HG02623 (cell line): ENCODE measurements around the gene SLC25A29.
"Not testable (repeated sequence)": the region's sequence is repeated elsewhere in the genome, so short reads cannot be mapped to it uniquely, and the experiment has no call there.

Experiments
- ATAC-seq: cut with Tn5 transposase; IDR thresholded peaks from one replicate; pipeline ENCODE4 v1.9.1; 2021; ENCODE audit warnings: moderate library complexity; ENCODE audit not compliant: unreplicated experiment

Gene SLC25A29, protein sequence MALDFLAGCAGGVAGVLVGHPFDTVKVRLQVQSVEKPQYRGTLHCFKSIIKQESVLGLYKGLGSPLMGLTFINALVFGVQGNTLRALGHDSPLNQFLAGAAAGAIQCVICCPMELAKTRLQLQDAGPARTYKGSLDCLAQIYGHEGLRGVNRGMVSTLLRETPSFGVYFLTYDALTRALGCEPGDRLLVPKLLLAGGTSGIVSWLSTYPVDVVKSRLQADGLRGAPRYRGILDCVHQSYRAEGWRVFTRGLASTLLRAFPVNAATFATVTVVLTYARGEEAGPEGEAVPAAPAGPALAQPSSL

DNA sequence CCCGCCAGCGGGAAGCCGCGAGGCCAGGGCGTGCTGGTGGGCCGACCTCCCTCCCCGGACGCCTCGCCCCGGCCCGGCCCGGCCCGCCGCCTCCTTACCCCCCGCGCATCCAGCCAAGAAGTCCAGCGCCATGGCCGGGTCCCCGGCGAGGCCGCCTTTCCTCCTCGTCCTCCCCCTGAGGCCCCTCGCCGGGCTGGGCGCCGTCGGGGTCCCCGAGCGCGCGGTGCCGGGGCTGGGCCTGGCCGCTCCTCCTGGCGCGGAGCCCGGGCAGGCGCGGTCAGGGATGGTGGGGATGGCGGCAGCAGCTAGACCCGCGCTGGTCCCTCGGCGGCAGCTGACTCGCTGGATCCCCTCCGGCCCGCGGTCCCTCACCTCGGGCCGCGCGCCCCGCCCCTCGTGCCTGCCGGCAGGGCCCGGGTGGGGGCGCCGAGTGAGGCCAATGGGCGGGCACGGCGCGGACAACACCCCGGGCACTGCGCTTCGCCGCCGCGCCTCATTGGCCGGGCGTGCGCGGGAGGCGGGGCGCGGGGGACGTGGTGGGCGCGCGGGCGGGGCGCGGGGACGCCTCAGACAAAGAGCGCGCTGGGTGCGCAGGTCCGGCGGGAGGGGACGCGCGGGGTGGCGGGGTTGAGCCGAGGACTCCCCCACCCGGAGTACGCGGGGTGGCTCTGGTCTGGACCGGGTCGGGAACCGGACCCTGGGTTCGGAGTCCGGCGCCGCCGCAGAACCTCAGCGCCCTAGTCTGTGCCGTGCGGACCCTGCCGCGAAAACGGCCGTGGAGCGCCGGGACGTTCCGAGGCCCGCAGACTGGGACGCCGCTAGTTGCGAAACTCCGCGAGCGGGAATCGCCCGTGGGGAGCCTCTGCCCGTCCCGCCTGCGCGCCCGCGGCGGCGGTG lies at the start of gene SLC25A29:
SLC25A29 (minus strand) TSS at position 344 of the 897 bp plus-strand sequence; CDS start at position 132, 212 bp downstream.
- peak; percentile 84 for ATAC-seq

DNA sequence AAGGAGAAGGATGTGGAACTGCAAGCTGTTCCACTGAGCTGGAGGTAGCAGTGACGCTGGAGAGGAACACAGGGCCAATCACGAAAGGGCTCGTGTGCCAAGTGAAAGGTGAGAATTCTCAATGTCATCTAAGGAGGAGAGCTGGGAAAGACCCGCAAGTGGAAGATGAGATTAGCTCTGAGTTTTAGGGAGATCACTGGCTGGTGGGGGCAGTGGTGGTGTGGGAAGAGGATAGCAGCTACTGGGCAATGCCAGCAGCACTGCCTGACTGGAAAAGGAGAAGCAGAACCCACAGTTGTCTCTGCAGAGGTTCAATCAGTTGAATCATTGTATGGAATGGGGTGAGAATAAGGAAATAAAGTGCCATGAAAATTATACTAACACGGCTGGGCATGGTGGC lies 44.7 kb upstream of the SLC25A29 start:
- ATAC-seq, result no peak

DNA sequence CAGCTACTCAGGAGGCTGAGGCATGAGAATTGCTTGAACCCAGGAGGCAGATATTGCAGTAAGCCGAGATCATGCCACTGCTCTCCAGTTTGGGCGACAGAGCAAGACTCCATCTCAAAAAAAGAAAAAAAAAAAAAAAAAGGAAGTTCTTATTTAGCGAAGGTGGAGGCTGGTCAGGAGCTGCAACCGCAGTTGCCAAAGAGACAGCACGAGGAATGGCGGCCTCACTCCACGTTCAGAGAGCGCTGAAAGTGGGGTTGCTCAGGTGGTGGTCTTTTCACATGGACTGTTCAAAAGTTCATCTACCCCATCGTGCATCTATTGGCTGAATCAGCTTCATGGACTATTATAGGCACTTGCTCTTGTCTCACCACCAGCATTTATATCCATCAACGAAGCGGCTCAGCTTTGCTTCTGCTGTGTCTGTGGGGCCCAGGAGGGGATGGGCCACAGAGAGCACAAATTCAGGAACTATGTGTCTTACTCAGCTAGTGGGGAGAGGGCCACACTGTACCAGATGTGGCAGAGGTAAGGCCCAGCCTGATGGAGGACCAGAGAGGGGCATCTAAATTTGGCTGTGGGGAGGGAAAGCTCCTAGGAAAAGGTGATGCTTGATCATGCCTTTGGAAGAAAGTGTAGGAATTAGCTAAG lies 44.2 kb upstream of the SLC25A29 start:
- no peak for ATAC-seq

DNA sequence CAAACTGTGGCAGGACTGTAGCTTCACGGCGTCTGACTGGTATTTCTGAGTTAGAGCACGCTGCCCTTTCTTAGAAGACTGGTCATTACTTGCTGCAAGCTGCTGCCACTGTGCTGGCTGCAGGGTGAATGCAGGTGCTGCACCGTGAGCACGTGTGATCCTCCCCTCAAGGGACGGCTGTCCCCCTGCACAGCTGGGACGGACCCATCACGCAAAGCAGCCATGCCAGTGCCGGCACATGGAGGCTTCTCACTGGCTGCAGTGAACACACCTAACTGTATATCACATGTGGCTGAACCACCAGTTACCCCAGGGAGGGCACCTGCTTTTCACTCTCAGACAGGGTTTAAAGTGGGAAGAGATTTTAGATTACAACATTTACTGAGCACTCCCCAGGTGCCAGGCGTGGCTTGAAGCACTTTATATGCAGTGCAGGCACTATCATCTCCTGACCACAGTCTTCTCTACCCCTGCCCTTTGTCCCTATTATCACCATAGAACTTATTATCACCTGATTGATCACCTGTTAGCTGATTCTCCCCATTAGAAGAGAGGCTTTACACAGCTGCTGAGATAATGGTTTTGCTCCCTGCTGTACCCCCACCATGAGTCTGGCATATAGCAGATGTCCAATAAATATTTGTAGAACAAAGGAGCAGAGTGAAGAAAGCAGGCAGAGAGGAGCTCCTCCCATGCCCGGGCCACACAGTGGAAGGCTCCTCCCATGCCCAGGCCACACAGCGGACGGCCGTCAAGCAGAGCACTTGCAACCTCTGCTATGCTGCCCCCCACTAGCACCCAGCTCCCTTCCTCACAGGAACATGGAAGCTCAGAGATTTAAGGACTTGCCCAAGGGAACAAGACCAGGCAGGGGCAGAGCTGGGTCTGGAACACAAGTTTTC lies 42.8 kb upstream of the SLC25A29 start:
- no peak for ATAC-seq

DNA sequence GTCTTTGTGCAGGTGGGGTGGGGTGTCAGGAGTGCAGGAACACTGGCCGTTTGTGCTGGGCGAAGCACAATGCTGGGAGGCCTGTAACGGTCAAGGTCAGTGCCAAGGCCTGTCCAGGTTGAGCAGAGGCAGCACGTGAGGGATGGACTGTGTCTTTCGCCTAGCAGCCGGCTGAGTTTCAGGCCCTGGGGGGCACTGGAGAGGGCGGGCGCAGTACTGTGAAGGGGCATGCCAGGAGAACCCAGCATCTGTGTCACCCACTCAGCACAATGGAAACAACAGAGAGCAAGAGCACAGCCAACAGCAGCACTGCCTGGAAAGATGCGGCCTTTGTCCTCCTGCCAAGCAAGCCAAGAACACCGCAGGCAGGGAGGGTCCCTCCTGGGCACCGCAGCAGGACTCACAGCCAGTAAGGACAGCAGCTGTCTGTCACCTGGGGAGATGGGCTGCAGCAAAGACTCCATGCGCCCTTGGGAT lies 42.0 kb upstream of the SLC25A29 start:
- ATAC-seq, result no peak

DNA sequence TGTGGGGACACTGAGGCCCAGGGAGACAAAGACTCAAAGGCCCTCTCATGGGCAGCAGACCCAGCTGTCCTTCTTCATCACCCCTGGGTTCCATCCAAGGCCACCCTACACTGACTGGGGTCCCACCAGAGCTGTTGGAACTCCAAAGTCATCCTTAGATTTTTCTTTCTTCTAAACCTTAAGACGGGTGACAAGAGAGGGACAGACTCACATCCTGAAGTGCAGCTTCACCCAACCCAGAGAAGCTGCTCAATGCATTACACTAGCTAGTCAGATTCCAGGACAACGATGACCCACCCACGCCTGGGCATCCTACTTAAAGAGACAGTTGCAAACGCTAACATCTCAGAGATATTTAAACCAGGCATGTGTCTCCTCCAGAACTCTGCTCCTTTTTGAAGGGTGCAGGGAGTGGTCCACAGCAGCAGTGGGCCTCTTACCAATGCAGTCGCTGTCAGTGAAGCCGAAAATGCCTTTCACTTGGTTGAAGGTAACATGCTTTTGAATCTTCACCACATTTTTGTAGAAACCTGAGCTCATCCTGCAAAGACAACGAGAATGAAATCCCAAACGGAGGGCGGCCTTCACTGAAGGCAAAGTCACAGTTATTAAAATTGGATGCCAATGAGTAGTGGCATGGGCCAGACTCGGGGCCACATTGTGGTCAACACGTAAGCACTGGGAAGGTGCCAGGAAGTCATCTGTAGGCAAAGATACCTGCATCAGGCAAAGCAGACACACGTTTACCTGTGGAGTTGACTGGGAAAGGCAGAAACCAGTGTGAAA lies 40.3 kb upstream of the SLC25A29 start:
- ATAC-seq, result no peak

DNA sequence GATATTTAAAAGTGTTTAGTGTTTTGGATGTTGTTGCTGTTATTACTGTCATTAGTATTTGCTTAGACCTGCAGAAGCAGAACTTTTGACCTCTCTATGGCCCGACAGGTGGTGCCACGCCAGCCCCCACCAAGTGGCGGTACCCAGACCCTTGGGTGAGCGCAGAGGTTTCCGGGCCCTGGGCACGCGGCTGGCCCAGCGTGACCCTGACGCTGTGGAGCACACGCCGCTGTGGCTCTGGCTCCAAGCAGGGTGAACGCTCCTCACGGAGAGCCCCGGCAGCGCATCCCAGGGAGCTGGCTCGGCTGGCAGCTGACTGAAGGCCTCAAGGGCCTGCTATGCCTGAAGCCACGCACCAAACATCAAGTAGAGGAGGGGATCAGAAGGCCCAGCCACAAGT lies 39.5 kb upstream of the SLC25A29 start:
- ATAC-seq, result no peak

DNA sequence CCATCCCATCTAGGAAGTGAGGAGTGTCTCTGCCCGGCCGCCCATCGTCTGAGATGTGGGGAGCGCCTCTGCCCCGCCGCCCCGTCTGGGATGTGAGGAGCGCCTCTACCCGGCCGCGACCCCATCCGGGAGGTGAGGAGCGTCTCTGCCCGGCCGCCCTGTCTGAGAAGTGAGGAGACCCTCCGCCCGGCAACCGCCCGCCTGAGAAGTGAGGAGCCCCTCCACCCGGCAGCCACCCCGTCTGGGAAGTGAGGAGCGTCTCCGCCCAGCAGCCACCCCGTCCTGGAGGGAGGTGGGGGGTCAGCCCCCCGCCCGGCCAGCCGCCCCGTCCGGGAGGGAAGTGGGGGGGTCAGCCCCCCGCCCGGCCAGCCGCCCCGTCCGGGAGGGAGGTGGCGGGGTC lies 38.4 kb upstream of the SLC25A29 start:
- not testable (repeated sequence) for ATAC-seq

DNA sequence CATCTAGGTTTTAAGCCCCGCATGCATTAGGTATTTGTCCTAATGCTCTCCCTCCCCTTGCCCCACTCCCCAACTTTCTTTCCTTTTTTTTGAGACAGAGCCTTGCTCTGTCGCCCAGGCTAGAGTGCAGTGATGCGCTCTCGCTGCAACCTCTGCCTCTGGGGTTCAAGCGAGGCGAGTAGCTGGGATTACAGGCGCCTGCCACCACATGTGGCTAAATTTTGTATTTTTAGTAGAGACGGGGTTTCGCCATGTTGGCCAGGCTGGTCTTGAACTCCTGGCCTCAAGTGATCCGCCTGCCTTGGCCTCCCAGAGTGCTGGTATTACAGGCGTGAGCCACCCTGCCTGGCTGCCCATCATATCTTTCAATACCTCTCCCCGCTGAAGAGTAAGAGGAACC lies 36.6 kb upstream of the SLC25A29 start:
- ATAC-seq, result not testable (repeated sequence)

DNA sequence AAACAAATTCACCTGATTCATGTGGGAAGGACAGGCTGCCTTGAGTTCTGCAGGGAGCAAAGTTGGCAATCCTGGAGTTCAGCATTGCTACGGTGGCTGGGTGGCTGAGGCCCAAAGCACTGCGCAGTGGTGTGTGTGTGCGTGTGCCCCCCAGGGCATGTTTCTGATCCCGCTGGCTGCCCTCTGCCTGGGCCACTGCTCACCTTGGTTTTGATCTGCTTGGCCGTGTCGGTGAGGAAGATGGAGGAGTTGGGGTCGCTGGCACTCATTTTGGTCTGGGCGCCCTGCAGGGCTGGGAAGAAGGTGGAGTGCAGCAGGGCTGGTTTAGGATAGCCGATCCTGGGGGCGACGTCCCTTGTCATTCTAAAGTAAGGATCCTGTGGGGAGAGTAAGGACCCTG lies 36.0 kb upstream of the SLC25A29 start:
- ATAC-seq, result no peak

DNA sequence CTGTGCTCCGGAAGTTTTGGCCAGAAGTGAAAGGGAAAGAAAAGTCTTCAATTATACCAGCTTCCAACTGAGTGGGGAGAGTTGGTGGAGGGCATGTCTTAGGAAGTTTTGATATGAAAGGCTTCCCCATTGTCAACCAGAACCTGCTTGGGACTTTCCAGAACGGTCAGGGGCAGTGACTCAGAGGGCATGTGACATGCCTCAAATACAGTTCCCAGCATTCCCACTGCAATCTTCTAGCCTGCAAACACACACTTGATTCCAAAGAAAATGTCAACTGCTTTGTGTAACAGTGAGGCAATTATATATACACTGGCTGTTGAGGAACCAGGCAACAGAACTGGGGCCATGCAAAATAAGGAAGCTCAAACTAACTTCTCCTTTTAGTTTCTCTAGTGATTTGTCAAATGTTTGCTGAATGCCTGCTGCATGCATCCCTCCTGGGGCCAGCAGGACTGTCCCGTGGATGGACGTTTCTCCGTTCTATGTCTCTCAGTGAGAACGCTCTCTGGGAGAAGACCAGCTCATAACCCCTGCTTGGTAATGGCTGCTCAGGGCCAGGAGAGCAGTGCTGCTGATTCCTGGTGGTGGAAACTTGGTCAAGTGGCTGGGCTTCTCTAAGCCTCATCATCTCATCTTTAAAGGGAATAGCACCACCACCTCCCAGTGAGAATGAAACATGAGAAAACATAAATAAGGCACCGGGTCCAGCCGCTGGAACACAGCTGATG lies 35.2 kb upstream of the SLC25A29 start:
- ATAC-seq, result no peak

DNA sequence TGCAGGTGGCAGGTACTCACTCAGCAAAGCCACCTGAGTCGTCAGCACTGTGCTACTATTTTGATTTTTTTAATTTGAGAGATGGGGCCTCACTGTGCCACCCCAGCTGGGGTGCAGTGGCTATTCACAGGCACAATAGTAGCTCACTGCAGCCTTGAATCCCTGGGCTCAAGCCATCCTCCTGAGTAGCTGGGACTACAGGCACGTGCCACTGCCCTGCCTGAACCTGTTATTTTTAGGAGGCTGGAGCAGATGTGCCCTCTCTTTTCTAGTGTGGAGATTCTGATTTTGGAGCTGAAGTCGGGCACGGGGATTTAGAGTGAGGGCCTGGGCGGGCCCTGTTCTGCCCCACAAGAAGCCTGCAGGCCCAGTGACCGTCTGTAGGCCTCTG lies 34.2 kb upstream of the SLC25A29 start:
- ATAC-seq, result no peak

DNA sequence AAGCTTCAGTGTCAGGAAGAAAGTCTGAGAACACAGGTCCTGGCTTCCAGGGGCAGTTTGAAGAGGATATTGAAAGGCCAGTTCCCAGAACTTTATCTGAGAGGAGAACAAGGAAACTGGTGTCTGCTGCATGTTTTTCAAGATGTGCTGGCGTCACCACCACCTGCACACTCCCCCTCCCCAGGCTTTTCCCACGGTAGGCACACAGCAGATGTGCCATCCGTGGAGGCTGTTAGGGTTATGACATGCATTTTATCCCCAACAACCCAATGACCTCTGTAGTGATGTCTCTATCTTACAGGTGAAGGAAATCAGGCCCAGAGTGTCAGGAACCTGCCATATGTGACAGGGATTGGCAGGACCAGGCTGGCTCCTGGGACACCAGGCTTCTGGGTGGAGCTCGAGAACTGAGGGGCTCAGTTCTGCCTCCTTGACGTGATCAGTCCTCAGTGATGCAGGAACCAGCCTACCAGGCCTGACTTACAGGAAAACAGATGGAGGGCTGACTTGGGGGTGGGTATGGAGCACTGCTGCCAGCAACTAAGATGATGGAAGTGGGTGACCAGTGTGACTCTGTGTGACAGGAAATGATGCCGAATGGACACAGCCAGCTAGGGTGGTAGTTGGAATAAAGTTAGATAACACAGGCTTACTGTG lies 33.6 kb upstream of the SLC25A29 start:
- ATAC-seq, result no peak

DNA sequence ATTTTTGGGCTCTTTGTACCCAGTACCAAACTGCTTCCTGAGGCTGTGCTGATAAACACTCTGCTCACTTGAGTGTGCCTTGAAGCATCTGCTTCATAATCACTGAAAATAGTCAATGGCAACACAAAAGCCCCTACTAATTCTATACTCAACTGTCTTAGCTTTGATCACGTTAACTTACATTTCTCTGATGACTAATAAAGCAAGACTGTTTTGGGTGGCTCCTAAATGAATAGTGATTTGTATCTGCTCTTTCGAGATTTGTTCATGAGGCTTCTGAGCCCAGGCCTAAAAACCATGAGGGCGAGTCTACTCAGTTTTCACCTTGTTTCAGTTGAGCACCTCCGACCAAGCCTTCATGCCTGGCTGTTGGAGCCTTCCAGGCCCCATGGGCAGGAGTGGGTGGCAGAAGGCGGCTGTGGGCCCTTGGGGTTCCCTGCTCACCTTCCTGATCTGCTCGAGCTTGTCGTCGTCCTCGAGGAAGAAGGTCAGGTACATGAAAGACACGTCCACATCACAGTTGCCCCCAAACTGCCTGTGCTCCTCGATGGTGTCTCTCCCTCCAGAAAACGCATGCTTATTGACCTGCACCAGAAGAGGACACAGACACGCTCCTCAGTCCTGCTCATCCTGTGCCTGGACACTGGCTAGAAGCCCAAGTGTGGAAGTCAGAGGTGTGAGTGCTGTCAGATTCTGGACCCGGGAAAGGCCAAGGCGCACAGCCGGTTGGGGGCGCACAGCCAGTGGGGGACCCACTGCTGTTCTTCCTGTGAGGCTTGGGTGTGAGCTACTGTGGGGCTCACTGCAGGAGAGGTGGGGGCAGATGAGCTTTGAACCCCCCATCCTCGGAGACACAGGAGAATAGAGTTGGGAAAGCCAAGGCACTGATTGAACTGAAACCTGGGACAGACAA lies 30.6 kb upstream of the SLC25A29 start:
- ATAC-seq, result no peak

DNA sequence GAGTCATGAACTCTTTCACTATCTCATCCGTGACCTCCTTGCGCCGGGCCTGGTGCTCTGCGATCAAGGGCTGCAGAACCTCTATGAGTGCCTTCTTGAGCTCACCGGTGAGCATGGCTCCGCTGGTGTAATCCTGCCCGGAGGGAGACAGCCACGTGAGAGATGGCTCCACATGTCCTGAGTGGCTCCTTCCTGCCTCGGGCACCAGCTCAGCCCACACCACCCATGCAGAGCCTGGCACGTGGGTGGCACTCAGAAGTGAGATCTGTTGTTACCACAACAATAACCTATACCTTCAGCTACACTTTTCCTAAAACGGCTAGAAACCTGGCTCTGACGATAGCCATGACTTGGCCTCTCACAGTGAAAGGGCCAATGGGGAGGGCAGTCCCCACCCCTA lies 28.7 kb upstream of the SLC25A29 start:
- no peak for ATAC-seq

DNA sequence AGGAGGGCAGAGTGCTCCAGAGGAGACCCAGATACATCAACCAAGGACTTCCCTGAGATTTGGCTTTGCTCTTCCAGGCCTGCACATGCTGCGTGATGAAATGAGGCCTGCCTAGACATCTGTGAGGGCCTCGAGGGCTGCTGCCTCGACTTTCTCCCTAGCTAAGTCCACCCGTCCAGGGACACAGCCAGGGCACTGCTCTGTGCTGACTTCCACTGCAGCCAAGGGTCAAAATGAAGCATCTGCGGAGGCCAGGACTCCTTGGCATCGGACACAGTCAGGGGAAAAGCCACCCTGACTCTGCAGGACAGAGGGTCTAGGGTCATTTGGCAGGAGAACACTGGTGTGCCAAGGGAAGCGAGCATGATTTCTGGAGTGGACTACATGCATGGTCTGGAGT lies 27.6 kb upstream of the SLC25A29 start:
- ATAC-seq, result no peak

DNA sequence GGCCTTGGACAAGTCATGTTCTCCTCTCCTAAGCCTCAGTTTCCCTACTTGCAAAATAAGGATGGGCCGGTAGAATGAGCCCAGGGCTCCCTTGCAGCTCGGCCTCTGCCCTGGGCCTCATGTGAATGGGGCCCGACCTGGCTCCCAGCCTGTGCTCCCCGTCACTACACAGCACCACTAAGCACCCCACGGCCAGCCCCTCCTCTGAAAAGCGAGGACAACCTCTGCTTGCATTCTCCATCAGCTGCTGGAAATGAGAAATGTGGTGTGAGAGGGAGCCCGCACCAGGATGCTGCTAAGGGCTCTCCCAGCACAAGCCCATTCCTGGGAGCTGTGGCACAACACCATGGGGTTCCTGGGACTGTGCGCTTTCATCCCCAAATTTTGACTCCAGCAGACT lies 27.1 kb upstream of the SLC25A29 start:
- ATAC-seq, result no peak

DNA sequence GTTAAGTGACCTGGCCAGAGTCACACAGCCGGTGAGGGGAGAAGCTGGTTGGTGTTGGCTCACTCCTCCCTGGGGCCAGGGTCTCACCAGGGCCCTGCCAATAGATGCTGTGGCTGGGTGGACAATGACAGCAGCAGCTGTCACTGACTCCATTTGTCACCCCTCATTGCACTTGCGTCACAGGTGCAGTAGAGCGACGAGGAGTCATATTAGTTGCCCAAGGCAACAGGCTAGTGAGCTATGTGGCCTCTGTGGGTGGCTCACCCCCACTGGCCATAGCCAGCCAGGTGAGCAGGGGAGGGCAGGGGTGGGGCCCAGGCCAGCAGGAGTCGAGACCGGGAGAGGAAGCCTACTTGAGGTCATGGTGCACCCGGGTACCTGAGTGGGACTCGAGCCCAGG lies 26.6 kb upstream of the SLC25A29 start:
- ATAC-seq, result no peak
